H1 (cell line): ENCODE results near the gene PIM2.

Experiments
- BRCA1 ChIP-seq: IDR thresholded peaks from 2 replicates; pipeline ENCODE4 v1.6.1; 2012; ENCODE audit warnings: low read depth, low read length, improper control_type of control experiment
- CBX5 ChIP-seq: fragments of 300-800, 300-1000 bp; sonication (generic); IDR thresholded peaks from 2 replicates; pipeline ENCODE4 v1.7.1; 2016; ENCODE audit warnings: antibody characterized with exemption, low read length, low read depth
- CTCF ChIP-seq, 3 experiments: IDR thresholded peaks; 1 replicate in 2 of 3; 2 replicates in 1 of 3; pipeline versions ENCODE4 v1.5.1 to v1.6.1; 2011; ENCODE audit warnings: low read length in 3 of 3, mild to moderate bottlenecking in 3 of 3, inconsistent platforms in 2 of 3, low read depth in 1 of 3, moderate library complexity in 1 of 3; ENCODE audit not compliant: insufficient read depth in 1 of 3; ENCODE audit errors: control extremely low read depth in 1 of 3
- EP300 ChIP-seq, 2 experiments: IDR thresholded peaks; 1 replicate in 1 of 2; 2 replicates in 1 of 2; pipeline ENCODE4 v1.6.1; 2011 to 2012; ENCODE audit warnings: low read depth in 2 of 2, low read length in 2 of 2, mild to moderate bottlenecking in 2 of 2, borderline replicate concordance in 1 of 2, inconsistent platforms in 1 of 2, moderate library complexity in 1 of 2
- EZH2 ChIP-seq: fragments of 200-600 bp; sonication (generic); IDR thresholded peaks from 2 replicates; pipeline ENCODE4 v1.7.1; 2012; ENCODE audit warnings: low read depth, mild to moderate bottlenecking, moderate library complexity, low read length, inconsistent platforms; ENCODE audit not compliant: severe bottlenecking
- KDM1A ChIP-seq: fragments of 200-600, 300-600 bp; sonication (generic); IDR thresholded peaks from 2 replicates; pipeline ENCODE4 v1.7.1; 2016; ENCODE audit warnings: mild to moderate bottlenecking, low read length, borderline replicate concordance
- NRF1 ChIP-seq: IDR thresholded peaks from 2 replicates; pipeline ENCODE4 v1.6.1; 2011; ENCODE audit warnings: mild to moderate bottlenecking, low read depth, low read length, improper control_type of control experiment
- POLR2A ChIP-seq, 2 experiments: IDR thresholded peaks; 1 replicate in 1 of 2; 2 replicates in 1 of 2; pipeline ENCODE4 v1.6.1; 2011; ENCODE audit warnings: low read depth in 2 of 2, low read length in 2 of 2, mild to moderate bottlenecking in 2 of 2; ENCODE audit errors: control extremely low read depth in 1 of 2
- POU5F1 ChIP-seq: IDR thresholded peaks from 2 replicates; pipeline ENCODE4 v1.6.1; 2011; ENCODE audit warnings: low read depth, mild to moderate bottlenecking, low read length, moderate library complexity
- SIN3A ChIP-seq, 2 experiments: IDR thresholded peaks in 1 of 2; conservative IDR thresholded peaks in 1 of 2; 2 replicates each; pipeline ENCODE4 v1.6.1; 2011 to 2012; ENCODE audit warnings: low read length in 2 of 2, improper control_type of control experiment in 1 of 2, low read depth in 1 of 2, mild to moderate bottlenecking in 1 of 2

GRCh38 chrX:48918301-48918642 lies 552 bp downstream of the PIM2 start:
- TF ChIP-seq CTCF (IDR thresholded peaks at IDR 0.05; ENCODE audit: control extremely low read depth in 1 of 3, insufficient read depth in 1 of 3, low read depth in 1 of 3, low read length in 3 of 3) (no peak), NRF1 (no peak), EP300 (IDR thresholded peaks at IDR 0.05; ENCODE audit: borderline replicate concordance in 1 of 2, low read depth in 2 of 2, low read length in 2 of 2) (no peak), BRCA1 (no peak), CBX5 (no peak), POU5F1 (no peak), SIN3A (conservative IDR thresholded peaks at IDR 0.05 in 1 of 2, IDR thresholded peaks at IDR 0.05 in 1 of 2; ENCODE audit: low read depth in 1 of 2, low read length in 2 of 2) (no peak), KDM1A (no peak), POLR2A (IDR thresholded peaks at IDR 0.05; ENCODE audit: control extremely low read depth in 1 of 2, low read depth in 2 of 2, low read length in 2 of 2) (no peak), EZH2 (no peak)
